SU-DHL-6 (cell line): ENCODE measurements around the gene CWC25.
A peak's percentile ranks its signal among the peaks of the same experiment; 100 is the strongest.

Experiments used
- H2AFZ ChIP-seq: fragments of 200-600 bp; sonication (generic); 2 replicates; pipeline ENCODE4 v1.6.1; 2014; ENCODE audit warnings: low read depth, mild to moderate bottlenecking, moderate library complexity, mixed read lengths, antibody characterized with exemption, low read length; ENCODE audit not compliant: severe bottlenecking
- H3F3A ChIP-seq: fragments of 200-600 bp; shearing (Covaris generic); 2 replicates; pipeline ENCODE4 v1.6.0; 2016; ENCODE audit warnings: antibody characterized with exemption, mild to moderate bottlenecking; ENCODE audit not compliant: insufficient read depth
- H3K27ac ChIP-seq: fragments of 200-600 bp; sonication (generic); 2 replicates; pipeline ENCODE4 v1.5.1; 2016; ENCODE audit warnings: low read depth, mild to moderate bottlenecking, low read length, moderate library complexity, mixed read lengths
- H3K27me3 ChIP-seq: fragments of 200-600 bp; sonication (generic), shearing (Covaris generic); 2 replicates; pipeline ENCODE4 v1.6.0; 2014; ENCODE audit warnings: mild to moderate bottlenecking, low read length
- H3K36me3 ChIP-seq: fragments of 200-600 bp; sonication (generic); 2 replicates; pipeline ENCODE4 v1.6.1; 2014; ENCODE audit warnings: mild to moderate bottlenecking, low read length, mixed read lengths
- H3K4me2 ChIP-seq: fragments of 300-600, 200-600 bp; shearing (Covaris generic), sonication (generic); 2 replicates; pipeline ENCODE4 v1.6.0; 2014; ENCODE audit warnings: low read length, low read depth, mild to moderate bottlenecking; ENCODE audit not compliant: poor library complexity, severe bottlenecking
- H3K4me3 ChIP-seq: fragments of 200-600 bp; sonication (generic); 2 replicates; pipeline ENCODE4 v1.5.1; 2014; ENCODE audit warnings: antibody characterized with exemption, low read length, mild to moderate bottlenecking, mixed read lengths; ENCODE audit not compliant: insufficient read depth, poor library complexity, severe bottlenecking
- H3K79me2 ChIP-seq: fragments of 200-600 bp; sonication (generic); 2 replicates; pipeline ENCODE4 v1.6.1; 2014; ENCODE audit warnings: mild to moderate bottlenecking, low read length, moderate library complexity; ENCODE audit not compliant: insufficient read depth
- H3K9ac ChIP-seq: fragments of 200-600 bp; sonication (generic); 2 replicates; pipeline ENCODE4 v1.7.0; 2014; ENCODE audit warnings: mild to moderate bottlenecking, low read length
- H3K9me2 ChIP-seq: fragments of 200-600 bp; sonication (generic); replicated peaks from 2 replicates; pipeline ENCODE4 v1.6.1; 2014; ENCODE audit warnings: low read length; ENCODE audit not compliant: insufficient read depth
- H3K9me3 ChIP-seq: fragments of 200-600 bp; sonication (generic); 2 replicates; pipeline ENCODE4 v1.6.1; 2014; ENCODE audit warnings: low read length, mixed read lengths; ENCODE audit not compliant: insufficient read depth
- H4K20me1 ChIP-seq: fragments of 200-600 bp; sonication (generic); 2 replicates; pipeline ENCODE4 v1.6.1; 2014; ENCODE audit warnings: low read depth, mild to moderate bottlenecking, antibody characterized with exemption, low read length, moderate library complexity, mixed read lengths
- CTCF ChIP-seq: fragments of 200-600 bp; sonication (generic); IDR thresholded peaks from one replicate; pipeline ENCODE4 v1.5.1; 2017; ENCODE audit warnings: antibody characterized with exemption, mild to moderate bottlenecking, low read length, moderate library complexity; ENCODE audit not compliant: insufficient read depth, poor library complexity, severe bottlenecking
- EZH2phosphoT487 ChIP-seq: fragments of 200-600 bp; sonication (generic), shearing (Covaris generic); conservative IDR thresholded peaks from 2 replicates; pipeline ENCODE4 v1.6.1; 2018; ENCODE audit warnings: mild to moderate bottlenecking, antibody characterized with exemption, low read length, moderate library complexity, mixed read lengths

Gene CWC25

DNA sequence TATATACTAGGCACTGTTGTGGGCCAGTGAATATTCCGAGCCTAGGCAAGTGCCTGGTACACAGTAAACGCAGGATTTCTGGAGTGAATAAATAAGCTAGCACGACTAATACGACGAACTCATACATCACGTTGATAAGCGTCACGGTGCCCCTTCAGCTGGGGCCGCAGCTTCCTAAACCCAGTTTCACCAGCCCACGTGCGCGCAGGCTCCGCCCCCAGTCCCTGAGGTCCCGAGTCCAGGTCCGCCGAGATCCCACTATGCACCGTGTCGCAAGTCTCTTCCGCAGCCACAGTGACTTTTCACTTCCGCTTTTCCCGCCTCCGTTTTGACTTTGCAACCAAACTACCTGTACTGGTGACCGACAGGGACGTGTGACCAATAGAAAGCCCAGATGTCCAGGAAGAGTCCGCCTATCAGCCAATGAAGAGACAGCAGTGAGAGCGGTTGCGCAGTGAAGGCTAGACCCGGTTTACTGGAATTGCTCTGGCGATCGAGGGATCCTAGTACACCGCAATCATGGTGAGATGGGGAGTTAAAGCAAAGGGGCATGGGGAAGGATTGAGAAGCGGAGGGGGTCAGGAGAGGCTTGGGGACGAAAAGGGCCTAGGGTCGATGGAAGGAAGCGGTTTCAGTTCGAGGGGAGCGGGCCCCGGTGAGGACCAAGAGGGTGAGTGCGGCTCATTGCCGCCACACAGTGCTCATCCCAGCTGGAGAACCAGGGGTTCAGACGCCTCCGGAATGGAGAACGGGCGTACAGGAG is 72.6 kb downstream of the CWC25 start, which contains the start of gene PSMB3:
PSMB3 (plus strand) TSS at position 434 of the 763 bp plus-strand sequence; CDS start at position 520, 86 bp downstream.
- TF ChIP-seq CTCF (no peak), EZH2phosphoT487 (no peak)
- no peaks in the 10 kb centered on the region for H3K9me2 ChIP-seq
- H3K27ac ChIP-seq = peak within 1 kb of the TSS; percentile 81
- 0 out of 2 replicates have a peak, but pooled peaks cover 9% of the 10 kb centered on the region for H3F3A ChIP-seq
- H2AFZ ChIP-seq = peak within 1 kb of the TSS; percentile 79
- H4K20me1 ChIP-seq = no peaks in the 10 kb centered on the region
- no peaks in the 10 kb centered on the region for H3K27me3 ChIP-seq
- H3K79me2 ChIP-seq = peaks cover 28% of the 10 kb centered on the region
- peak within 1 kb of the TSS; percentile 79 for H3K4me2 ChIP-seq
- peaks cover 8% of the 10 kb centered on the region for H3K36me3 ChIP-seq
- no peaks in the 10 kb centered on the region for H3K9me3 ChIP-seq
- H3K9ac ChIP-seq = peak within 1 kb of the TSS; percentile 92
- H3K4me3 ChIP-seq = peak within 1 kb of the TSS; percentile 77

DNA sequence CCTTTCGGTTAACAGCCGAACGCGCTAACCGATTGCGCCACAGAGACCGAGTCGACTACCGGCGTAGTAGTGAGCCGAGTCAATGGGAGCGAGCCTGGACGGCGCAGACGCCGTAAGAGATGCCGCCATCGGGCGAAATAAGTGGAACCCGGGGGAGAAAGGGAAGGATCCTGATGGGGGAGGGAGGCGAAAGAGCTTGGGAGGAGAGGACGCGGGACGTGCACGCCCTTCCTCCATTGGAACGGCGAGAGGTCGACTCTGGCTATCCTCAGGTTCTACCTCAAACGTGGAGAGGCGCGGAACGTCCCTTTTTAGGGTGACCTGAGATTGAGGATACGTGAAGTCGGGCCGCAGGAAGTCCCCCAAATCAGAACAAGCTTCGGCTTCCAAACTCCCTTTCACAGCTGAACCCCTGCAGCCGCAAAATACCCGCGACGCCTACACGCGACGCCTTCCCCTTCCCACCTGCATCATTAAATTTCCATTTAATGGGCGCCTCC is 73.3 kb downstream of the CWC25 start:
- Histone ChIP-seq H3K27ac (peak overlapping the region; percentile 81), H4K20me1 (no peaks in the 10 kb centered on the region), H3K9me3 (no peaks in the 10 kb centered on the region), H3K4me2 (peak overlapping the region; percentile 79), H3K4me3 (peak overlapping the region; percentile 77), H3K36me3 (peaks cover 8% of the 10 kb centered on the region), H3K9me2 (no peaks in the 10 kb centered on the region), H3K79me2 (peaks cover 28% of the 10 kb centered on the region), H3F3A (0 out of 2 replicates have a peak, but pooled peaks cover 9% of the 10 kb centered on the region), H2AFZ (peak overlapping the region; percentile 79), H3K9ac (peak overlapping the region; percentile 92), H3K27me3 (no peaks in the 10 kb centered on the region)
- TF ChIP-seq CTCF = no peak
- no peak for TF ChIP-seq EZH2phosphoT487

DNA sequence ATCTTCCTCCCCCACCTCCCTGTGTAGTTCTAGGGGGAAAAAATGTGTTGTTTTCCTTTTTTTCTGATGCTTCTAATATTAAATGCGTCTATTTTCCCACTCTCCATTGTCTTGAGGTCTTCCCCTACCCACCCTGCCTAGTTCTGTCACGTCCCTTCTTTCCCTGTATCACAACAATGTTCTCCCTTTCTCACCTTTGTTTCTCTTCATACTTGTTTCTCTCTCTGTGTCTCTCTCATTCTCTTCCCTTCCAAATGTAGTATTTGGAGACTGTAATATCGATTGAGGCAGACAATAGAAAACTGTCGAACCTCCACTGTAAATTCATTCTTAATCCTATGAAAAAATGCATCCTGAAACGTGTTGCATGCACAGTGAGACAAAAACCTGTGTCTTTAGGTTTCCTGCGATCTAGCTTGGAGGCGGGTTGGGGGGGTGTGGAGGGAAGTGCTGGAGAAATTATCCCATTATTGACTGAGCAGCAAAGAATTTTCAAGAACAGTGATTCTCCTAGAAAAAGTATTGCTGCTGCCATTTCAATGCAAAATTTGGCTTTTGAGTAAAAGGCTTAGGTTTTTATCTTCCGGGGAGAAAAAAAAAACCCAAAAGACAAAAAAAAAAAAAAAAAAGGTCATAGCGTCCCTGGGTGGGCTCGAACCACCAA is 73.8 kb downstream of the CWC25 start:
- peaks cover 6% of the 10 kb centered on the region; the same call in 1 of the 2 replicates for H3K36me3 ChIP-seq
- no peaks in the 10 kb centered on the region for H4K20me1 ChIP-seq
- H2AFZ ChIP-seq = peak overlapping the region; percentile 27
- no peaks in the 10 kb centered on the region for H3K9me3 ChIP-seq
- H3F3A ChIP-seq = 0 out of 2 replicates have a peak, but pooled peaks cover 9% of the 10 kb centered on the region
- H3K27ac ChIP-seq = no peak overlapping the region
- peaks cover 28% of the 10 kb centered on the region for H3K79me2 ChIP-seq
- H3K4me3 ChIP-seq = peak overlapping the region; percentile 77
- H3K27me3 ChIP-seq = no peaks in the 10 kb centered on the region
- H3K9ac ChIP-seq = peak overlapping the region; percentile 92
- peak overlapping the region; percentile 79 for H3K4me2 ChIP-seq
- TF ChIP-seq EZH2phosphoT487 (no peak), CTCF (no peak)
- H3K9me2 ChIP-seq = no peaks in the 10 kb centered on the region
